C4-2B (cell line): ENCODE measurements around the gene JAK3.
A peak's percentile ranks its signal among the peaks of the same experiment; 100 is the strongest.

Experiments
- H3K27ac ChIP-seq: fragments of 450-650 bp; 2 replicates; pipeline ENCODE4 v1.5.1; 2017
- CTCF ChIP-seq: fragments of 450-650 bp; conservative IDR thresholded peaks from 2 replicates; pipeline ENCODE4 v1.5.1; 2017; ENCODE audit warnings: mild to moderate bottlenecking
- ZFX ChIP-seq: fragments of 450-650 bp; IDR thresholded peaks from 2 replicates; pipeline ENCODE4 v1.6.1; 2017

JAK3 gene

GRCh38 chr19:17796838-17797423, 50.9 kb downstream of the JAK3 start:
- no peak for TF ChIP-seq ZFX
- no peak for TF ChIP-seq CTCF
- no peak overlapping the region for H3K27ac ChIP-seq

DNA sequence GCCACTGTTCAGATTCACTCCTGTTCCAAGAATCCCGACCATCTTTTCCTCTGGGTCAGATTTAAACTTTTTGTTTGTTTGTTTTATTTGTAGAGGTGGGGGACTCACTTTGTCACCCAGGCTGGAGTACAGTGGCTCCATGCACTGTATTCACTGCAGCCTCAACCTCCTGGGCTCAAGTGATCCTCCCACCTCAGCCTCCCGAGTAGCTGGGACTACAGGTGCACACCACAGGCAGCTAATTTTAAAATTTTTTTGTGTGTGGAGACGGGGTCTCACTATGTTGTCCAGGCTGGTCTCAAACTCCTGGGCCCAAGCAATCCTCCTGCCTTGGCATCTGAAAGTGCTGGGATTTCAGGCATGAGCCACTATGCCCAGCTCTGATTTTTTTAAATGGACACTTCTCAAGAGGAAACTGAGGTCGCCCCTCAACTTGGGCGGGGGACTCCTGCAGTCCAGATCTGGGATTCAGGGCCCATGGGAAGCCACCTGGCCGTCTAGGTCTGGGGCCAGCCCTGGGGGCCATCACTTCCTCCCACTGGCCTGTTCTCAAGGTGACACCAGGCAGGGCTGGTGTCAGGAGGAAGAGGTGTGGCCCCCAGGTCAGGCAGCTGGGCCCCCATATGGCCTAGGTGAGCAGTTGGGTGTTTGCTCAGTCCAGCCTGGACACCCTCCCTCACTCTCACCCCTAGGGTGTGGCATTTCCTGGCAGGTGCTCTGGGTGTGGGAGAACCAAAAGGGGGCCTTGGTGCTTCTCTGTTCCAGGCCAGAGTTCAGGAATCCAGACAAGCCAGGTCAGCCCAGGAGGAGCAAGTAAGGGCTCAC, 51.6 kb downstream of the JAK3 start:
- TF ChIP-seq ZFX (no peak), CTCF (no peak)

GRCh38 chr19:17795495-17795856, 52.3 kb downstream of the JAK3 start:
- TF ChIP-seq ZFX (no peak), CTCF (no peak)
- H3K27ac ChIP-seq: no peak overlapping the region

More for the DNA sequence above, 51.6 kb downstream of the JAK3 start:
- H3K27ac ChIP-seq: no peak overlapping the region

- TF ChIP-seq ZFX: no peak
- no peak for TF ChIP-seq CTCF
- no peak within 1 kb of the TSS for H3K27ac ChIP-seq
These were observed 52.9 kb downstream of the JAK3 start, which contains the start of gene B3GNT3 for GRCh38 chr19:17794731-17795494. TSS of gene B3GNT3 (plus strand) at chr19:17795138. CDS start at chr19:17807808, 12,670 bp downstream.

GRCh38 chr19:17794412-17794730, 53.4 kb downstream of the JAK3 start:
- TF ChIP-seq ZFX (no peak), CTCF (no peak)
- no peak overlapping the region for H3K27ac ChIP-seq

DNA sequence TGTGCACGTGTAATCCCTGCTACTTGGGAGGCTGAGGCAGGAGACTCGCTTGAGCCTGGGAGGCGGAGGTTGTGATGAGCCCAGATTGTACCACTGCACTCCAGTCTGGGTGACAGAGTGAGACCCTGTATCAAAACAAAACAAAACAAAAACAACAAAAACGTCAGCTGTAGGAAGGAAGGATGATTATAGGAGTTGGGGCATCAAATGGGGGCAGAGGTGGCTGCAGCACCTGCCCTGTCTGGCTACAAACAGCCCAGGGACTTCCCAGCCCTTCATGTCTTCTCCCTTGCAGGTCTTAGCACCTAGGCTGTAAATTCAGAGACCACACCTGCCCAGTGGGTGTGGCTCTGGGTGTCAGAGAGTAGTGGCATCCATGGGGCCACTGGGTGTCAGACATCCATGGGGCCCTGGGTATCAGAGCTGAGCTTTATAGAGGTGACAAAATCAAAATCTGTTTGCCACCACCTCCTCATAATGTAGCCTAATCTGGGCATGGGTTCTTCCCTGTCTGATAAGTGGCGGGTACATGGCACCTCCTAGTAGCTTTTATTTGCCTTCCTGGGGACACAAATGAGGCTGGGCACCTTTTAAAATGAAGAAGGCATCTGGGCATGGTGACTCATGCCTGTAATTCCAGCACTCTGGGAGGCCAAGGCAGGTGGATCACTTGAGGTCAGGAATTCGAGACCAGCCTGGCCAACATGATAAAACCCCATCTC, 57.6 kb downstream of the JAK3 start:
- TF ChIP-seq CTCF (no peak), ZFX (no peak)
- H3K27ac ChIP-seq: peak overlapping the region; percentile 12; the same call in 1 of the 2 replicates
